Endometrium (tissue), 2 donors: ENCODE results near the gene STN1.

Source experiments
- FAIRE-seq: peaks from 2 replicates; lab custom pipeline; 2012; peaks lifted over from hg19 to GRCh38; lab: Jason Lieb, UNC
- donor health status: control.
- donor health status: control.

Gene STN1

DNA sequence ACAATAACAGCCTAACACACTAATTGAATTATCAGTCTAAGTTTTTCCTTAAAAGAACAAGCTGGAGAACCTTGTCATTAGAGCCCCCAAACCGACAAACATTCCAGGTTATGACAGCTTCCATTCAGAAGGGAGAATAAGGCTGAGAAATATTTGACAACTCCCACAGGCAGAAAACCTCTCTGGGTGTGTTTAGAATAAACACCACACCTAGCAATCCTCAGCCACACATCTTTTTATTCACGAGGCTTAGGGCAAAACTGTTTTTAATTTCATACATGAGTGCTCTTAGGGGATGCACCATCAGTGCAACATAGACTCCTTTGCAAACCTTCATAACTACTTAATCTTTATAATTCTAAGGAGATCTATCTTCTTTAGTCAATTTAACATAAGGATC is 24.2 kb downstream of the STN1 start:
- FAIRE-seq = no peak

DNA sequence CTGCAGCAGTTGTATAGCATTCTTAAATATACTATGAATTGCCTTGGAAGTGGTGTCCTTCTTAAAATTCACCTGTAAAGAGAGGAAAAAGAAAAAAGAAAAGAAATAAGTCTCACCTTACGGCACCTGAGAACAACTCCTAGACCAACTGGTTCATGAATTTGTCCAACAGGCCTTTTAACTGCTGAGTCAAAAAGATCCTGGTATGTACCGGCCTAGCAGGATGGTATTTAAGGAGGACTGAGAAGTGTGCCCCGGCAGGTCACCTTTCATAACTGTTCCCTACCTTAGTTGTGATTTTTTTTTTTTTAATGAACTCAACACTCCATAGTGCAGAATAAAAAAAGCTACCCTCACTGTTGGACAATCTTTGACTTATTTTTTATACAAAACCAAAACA is 25.8 kb downstream of the STN1 start:
- no peak for FAIRE-seq

- FAIRE-seq = no peak
Measured at GRCh38 chr10:103890688-103891087, 27.3 kb downstream of the STN1 start.

DNA sequence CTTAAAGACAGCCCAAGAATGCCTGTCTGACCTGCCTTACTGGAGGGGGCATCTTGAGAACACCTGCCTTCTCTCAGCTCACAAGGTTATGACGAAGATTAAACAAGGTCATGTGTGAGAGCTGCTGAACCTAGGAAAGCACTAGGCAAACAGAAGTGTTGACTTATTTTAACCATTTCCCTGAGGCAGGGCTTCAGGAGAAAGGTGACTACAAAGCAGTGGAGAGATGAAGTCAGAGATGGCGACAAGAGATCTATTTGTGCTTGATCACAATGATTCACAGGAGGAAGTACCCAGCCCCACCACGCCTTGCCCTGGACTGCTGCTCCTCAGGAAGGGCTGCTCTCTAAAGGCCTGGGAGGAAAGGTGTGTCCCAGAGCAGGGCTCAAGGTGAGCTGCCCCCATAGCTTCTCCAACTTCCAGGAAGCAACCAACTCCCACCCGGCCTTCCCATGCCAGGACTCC is 27.8 kb downstream of the STN1 start:
- FAIRE-seq = no peak

DNA sequence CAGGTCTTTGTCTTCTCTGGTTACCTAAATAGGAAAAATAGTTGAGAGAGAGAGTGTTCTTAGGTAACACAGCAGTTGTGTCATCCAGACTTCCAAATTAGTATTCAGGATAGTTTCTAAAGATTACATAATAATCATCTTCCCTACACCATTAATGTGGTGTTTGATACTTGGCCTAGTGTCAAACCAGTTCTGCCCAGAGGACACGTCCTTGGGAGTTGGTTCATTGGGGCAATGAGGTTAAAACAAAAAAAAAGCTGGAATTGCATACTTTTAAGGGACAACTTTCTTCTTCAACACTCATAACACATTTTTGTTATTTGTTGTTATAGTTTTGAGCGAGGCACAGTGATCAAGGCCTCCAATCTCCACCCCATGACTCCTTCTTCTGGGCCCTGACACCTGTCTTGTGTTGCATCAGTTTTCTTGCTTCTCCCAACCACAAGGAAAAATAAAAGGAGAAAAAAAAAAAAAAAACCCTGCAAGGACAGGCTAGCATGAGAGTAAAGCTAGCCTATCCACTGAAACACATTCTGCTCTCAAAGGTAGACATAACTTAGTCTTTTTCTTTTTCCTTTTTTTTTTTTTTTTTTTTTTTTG is 28.8 kb downstream of the STN1 start:
- no peak for FAIRE-seq

DNA sequence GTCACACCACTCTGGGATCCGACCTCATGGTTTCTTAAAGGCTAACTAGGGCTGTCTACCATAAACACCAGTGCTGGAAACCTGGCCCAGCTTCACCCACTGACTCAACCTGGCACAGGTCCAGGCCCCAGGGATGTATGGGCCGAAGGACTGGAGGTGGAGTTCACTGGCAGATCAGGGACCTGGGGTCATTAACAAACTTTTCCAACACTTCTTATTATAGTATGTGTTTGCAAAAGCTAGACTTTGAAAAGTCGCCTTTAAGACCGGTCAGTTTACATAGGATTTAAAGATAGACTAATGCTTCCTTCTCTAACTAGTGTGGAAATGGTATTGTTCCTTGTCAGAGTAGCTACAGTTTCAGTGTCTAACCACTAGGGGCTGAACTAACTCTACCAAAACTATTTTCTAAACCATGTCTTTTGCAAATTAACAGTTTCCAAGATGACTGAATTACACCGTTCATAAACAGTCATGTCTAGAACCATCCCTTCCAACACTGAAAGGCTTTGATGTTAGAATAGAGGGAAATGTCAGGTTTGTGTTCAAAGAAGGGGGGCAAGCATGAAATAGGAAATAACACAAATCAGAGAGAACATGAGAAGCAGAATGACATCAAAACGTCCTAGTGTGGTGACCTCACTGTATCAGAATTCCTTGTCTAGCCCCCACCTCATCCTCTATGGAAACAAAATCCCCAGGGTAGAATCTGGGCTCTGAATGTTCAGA is 29.7 kb downstream of the STN1 start:
- peak; percentile 88 for FAIRE-seq

- no peak for FAIRE-seq
Measured at GRCh38 chr10:103885617-103886016, 32.4 kb downstream of the STN1 start.

DNA sequence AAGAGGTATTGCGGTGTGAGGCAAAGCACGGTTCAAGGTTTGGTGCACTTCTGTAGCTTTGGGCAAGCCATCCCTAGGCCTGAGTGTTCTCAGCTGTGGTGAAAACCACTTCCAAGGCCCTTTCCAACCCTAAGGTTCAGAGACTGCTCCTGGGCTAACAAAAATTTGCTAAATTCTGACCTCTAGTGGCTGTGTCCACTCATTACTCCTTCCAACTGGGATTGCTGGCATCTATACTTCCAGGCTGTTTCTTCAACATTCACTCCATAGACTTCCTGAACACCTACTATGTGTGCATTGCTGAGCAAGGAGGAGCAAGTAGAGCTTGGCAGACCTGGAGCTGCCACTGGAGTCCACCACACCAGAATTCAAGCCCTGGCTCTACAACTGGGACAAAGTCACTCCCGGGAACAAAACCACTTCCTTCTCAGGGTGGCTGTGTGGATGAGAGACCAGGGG is 33.3 kb downstream of the STN1 start:
- FAIRE-seq = no peak

GRCh38 chr10:103882285-103883007 is 35.5 kb downstream of the STN1 start:
- no peak for FAIRE-seq

GRCh38 chr10:103881416-103882284 is 36.3 kb downstream of the STN1 start:
- no peak for FAIRE-seq

DNA sequence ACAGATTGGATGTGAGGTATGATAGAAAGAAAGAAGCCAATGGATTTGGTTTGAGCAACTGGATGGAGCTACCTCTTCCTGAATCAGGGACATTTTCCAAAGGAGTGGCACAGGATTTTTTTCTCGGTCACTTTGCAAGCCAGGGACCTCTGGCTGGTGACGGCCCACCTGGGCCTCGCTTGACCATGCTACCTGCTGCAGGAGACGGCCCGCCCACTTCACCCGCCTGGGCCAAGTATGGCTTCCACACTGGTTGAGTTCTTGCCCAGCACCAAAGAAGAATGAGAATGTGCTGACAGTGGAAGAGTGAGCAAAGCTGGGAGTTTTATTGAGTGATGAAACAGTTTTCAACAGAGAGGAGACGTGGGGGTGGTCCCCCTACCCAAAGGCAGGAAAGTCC is 38.2 kb downstream of the STN1 start:
- FAIRE-seq = no peak

GRCh38 chr10:103879409-103879808 is 38.6 kb downstream of the STN1 start:
- FAIRE-seq = no peak

- FAIRE-seq = no peak
Measured at GRCh38 chr10:103877861-103878260, 40.1 kb downstream of the STN1 start.

DNA sequence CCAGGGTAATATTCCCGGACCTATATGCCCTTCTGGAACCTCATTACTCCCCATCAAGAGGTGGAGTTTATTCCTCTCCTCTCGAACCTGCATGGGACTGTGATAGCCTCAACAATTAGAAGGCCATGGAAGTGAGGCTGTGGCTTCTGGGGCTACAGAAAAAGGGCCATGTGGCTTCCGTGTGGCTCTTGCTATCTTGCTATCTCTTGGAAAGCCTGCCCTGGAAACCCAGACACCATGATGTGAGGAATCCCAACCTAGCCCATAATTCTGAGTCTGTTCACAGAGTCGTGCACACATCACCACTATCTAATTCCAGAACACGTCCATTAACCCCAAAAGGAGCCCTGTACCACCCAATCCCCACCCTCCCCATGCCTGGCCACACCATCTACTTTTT is 41.8 kb downstream of the STN1 start:
- no peak for FAIRE-seq

DNA sequence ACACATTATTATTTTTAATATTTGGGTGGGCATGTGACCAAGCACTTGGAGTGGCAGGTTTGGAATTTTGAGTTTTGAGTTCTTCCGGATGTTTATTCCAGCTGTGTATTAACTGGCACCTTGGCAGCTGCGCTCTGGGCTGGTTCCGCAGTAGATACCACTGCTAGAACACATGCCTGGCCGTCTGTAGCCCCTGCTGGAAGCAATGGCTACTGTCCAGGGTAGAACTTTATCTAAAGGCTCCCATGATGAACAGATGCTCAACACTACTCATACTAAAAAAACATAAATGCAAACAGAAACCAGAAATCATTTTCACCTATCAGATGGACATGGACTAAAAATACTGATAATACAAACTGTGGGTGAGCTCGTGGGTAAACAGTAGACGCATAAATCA is 43.3 kb downstream of the STN1 start:
- no peak for FAIRE-seq

DNA sequence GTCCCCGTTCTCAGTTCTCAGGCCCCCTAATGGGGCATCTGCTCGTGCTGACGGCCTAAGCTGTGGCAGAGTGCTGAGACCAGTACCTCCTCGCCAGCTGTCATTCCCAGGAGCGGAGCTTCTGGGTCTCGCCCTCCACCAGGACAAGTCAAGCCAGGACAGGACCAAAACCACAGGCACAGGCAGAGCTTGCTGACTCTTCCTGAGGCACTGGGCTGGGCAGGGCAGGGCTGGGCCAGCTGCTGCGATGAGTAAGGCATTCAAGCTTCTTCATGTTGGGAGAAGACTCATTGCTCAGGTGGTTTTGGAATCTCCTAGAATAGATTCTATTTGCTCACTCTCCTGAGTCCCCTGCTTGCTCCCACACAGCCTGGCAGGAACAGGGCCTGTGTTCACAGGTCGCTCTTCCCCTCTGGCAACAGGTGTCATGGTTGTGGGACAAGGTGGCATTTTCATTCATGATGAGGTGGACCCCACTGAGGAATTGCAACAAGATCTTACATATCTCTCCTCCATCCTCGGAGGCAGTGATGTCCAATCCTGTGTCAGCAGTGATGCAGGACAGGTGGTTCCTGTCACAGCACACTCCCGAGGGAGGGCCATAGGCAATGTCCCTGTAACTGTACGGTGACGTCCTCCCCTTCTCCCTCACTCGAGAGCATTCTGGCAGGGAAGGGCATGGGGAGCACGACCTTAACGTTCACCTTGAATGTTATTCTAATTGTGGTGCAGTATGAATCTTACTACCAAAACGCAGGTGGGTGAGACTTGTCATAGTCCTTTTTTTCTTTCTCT is 45.6 kb downstream of the STN1 start:
- FAIRE-seq = no peak

DNA sequence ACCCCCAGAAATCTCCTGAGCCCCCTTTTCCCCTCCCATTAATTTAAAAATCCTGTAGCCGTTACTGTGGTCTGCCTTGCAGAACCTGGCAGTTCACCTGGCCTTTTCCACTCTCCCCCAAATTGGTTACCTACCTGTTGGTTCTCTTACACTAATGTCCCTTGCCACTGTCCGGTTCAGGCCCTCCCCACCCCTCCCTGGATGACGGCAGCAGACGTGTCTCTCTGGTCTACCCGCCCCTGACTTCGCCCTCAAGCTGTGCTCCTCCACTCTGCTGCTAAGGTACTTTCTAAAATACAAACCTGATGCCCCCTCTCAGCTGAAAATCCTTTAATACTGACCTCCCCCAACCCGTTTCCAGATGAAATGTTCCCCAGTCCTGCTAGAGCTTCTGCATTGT is 47.0 kb downstream of the STN1 start:
- no peak for FAIRE-seq

- FAIRE-seq = no peak
Measured at GRCh38 chr10:103870516-103870915, 47.5 kb downstream of the STN1 start.

- FAIRE-seq = no peak
Measured at GRCh38 chr10:103869336-103869735, 48.6 kb downstream of the STN1 start.

DNA sequence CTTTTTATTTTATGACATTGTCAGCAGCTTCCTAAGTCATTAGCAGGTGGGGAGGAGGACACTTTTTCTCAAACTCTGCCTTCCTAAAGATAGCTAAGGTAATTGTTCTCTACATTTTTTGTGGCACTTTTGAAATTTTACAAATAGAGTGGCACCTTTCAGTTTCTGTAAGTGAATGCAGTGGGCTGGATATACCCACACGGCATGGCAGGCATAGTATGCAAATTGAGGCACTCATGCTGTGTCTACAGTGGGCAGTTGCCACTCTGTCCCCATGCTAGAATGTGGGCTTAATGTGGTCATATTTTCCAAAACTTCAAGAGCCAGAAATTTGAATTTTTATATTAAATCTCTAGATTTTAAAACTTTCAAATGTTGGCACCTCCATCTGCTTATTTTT is 49.8 kb downstream of the STN1 start:
- no peak for FAIRE-seq

DNA sequence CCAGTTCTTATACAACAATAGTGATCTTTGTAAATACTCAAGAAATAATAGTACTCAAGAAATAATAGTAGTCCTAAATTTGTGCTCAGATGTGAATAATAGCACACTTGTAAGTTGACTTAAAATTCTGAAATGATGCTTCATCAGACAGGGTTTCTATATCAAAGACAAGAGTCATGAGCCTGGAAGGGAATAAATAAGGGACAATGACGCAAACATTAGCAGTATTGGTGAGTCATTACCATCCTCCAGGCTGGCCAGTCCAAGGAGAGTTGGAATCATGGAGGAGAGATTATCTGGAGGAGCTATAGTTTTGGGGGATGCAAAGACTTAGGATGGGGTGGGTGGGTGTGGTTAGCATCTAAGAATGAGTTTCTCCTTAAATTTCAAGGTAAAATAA is 56.5 kb downstream of the STN1 start:
- no peak for FAIRE-seq
